Ovary (tissue), 9 donors: Measurements from ENCODE around the gene SNX21. TPM values are rescaled to one million over a fixed set of nuclear protein-coding genes. Genes with fewer than 3 reads are reported as not detected.

Experiments
- DNase-seq, 5 donors: peaks; one replicate each; pipeline ENCODE4 v3.0.0-alpha.2; 2019 to 2020
- H3K27ac ChIP-seq, 2 donors: fragments of 200-600 bp; one replicate each; pipeline versions ENCODE4 v1.5.1 to v1.8.0; 2019 to 2022
- H3K27me3 ChIP-seq: fragments of 200-600 bp; one replicate; pipeline ENCODE4 v1.8.0; 2022
- H3K36me3 ChIP-seq: fragments of 200-600 bp; sonication (generic); one replicate; pipeline ENCODE4 v1.5.1; 2019
- H3K4me1 ChIP-seq: one replicate; pipeline ENCODE4 v1.8.1; 2013; ENCODE audit warnings: mild to moderate bottlenecking, moderate library complexity; ENCODE audit not compliant: insufficient read depth
- H3K4me3 ChIP-seq: fragments of 200-600 bp; sonication (generic); one replicate; pipeline ENCODE4 v1.5.1; 2017
- H3K9me3 ChIP-seq, 2 donors: fragments of 200-600 bp in 1 of 2; sonication (generic) in 1 of 2; one replicate each; pipeline versions ENCODE4 v1.5.1 to v1.8.1; 2013 to 2019; ENCODE audit warnings: mild to moderate bottlenecking in 1 of 2, moderate library complexity in 1 of 2
- CTCF ChIP-seq, 3 donors: fragments of 450-650 bp in 2 of 3; fragments of 200-600 bp in 1 of 3; IDR thresholded peaks; one replicate each; pipeline versions ENCODE4 v1.5.1 to v1.8.0; 2016 to 2022; ENCODE audit warnings: antibody characterized with exemption in 3 of 3, mild to moderate bottlenecking in 1 of 3
- EP300 ChIP-seq: sonication (generic); formaldehyde crosslinking; IDR thresholded peaks from one replicate; pipeline ENCODE4 v1.6.1; 2017; ENCODE audit warnings: antibody characterized with exemption
- POLR2A ChIP-seq: fragments of 450-650 bp; IDR thresholded peaks from one replicate; pipeline ENCODE4 v1.6.1; 2017; ENCODE audit warnings: antibody characterized with exemption, mild to moderate bottlenecking, moderate library complexity
- WGBS, 3 donors: extraction: QIAGEN DNeasy Blood & Tissue Kit in 1 of 3; methylation state at CpG; one replicate each; pipeline versions ENCODE4 v1.1.5 to v1.1.7; 2013 to 2017; 5-methylcytosine and 5-hydroxymethylcytosine counted together
- intact Hi-C, 4 donors: fragments of 100-400 bp; cut with DNase I; formaldehyde crosslinking; loops; one replicate each; pipeline versions ENCODE4 v1.11.0 to v1.15.1; 2022 to 2023
- polyA plus RNA-seq, 2 donors: library from polyadenylated mRNA; stranded (reverse); fragments of 200-250 nt in 1 of 2; fragments of 350-450 nt in 1 of 2; fragmentation: Illumina TruSeq in 1 of 2; extraction: RNeasy Lipid Tissue Mini Kit (QIAGEN cat#74804) in 1 of 2; gene quantifications; one replicate each; pipeline ENCODE4 v1.2.3, GENCODE V29; 2013 to 2014
- total RNA-seq, 7 donors: library from RNA; depleted of rRNA in 2 of 7; stranded (reverse); fragments of >200 nt in 2 of 7; fragmentation: NEBNext Ultra II Directional in 3 of 7; extraction: Animal tissue kit (Norgen Biotek cat#: 25700) in 3 of 7; gene quantifications; one replicate each; pipeline versions ENCODE4 v1.1.0 to v1.2.4, GENCODE V29; 2016 to 2023
- donor health status: DM: no; HTN: no; CAD: no; lungs with moderate emphysema.
- donor health status: DM: no; HTN: no; CAD: no.
- donor health status: Bipolar disorder and iron deficiency.
- donor health status: DM: yes; HTN: yes; CAD: no.
- donor health status: DM: no; HTN: no; CAD: no.
- donor health status: DM: yes; HTN: yes; CAD: no.

SNX21 gene
- total and polyA plus RNA-seq, 9 donors: 18.2 to 90.1 (median 68.9) TPM

- DNase-seq: peak in 1 of 5 donors; percentile 22
- Histone ChIP-seq H3K9me3 (no peaks in the 10 kb centered on the region), H3K4me1 (peaks cover 8% of the 10 kb centered on the region), H3K27me3 (no peaks in the 10 kb centered on the region), H3K4me3 (no peak overlapping the region), H3K36me3 (no peaks in the 10 kb centered on the region), H3K27ac (no peak overlapping the region)
- TF ChIP-seq EP300 (no peak), POLR2A (no peak)
- 64 to 76% (median 70%) methylated on average over 7 of the region's 7 CpGs for WGBS, 3 donors
- intact Hi-C loops: no loop called here
These were observed 27.1 kb downstream of the SNX21 start for GRCh38 chr20:45860560-45861220.

DNA sequence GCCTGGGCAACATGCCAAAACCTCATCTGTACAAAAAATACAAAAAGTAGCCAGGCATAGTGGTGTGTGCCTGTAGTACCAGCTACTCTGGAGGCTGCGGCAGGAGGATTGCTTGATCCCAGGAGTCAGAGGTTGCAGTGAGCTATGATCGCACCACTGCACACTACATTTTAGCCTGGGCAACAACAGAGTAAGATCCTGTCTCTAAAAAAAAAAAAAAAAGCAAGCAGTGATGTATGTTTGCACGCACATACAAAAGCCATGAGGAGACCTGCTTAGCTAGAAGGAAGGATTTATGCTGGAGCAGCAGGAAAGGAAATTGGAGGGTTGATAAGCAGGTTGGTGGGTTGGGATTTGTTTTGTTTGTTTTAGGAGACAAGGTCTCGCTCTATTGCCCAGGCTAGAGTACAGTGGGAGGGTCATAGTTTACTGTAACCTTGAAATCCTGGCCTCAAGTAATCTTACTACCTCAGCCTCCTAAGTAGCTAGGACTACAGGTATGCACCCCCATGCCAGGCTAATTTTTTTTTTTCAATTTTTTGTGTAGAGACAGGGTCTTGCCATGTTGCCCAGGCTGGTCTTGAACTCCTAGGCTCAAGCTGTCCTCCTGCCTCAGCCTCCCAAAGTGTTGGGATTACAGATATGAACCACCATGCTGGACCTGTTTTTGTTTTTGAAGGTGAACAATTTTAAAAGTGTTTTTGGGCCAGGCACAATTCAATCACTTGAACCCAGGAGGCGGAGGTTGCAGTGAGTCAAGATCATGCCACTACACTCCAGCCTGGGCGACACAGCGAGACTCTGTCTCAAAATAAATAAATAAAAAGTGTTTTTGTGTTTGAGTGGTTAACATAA is 27.8 kb downstream of the SNX21 start:
- Histone ChIP-seq H3K4me3 (no peak overlapping the region), H3K9me3 (no peaks in the 10 kb centered on the region), H3K27me3 (no peaks in the 10 kb centered on the region), H3K36me3 (no peaks in the 10 kb centered on the region), H3K4me1 (peaks cover 3% of the 10 kb centered on the region), H3K27ac (no peak overlapping the region)
- TF ChIP-seq POLR2A (no peak), EP300 (no peak), CTCF (IDR thresholded peaks at IDR 0.05) (no peak)
- intact Hi-C loops: no loop called here
- DNase-seq: no peak
- WGBS, 3 donors: 88 to 93% (median 89%) methylated on average over 7 of the region's 7 CpGs

- H3K27me3 ChIP-seq: no peaks in the 10 kb centered on the region
- peaks cover 1% of the 10 kb centered on the region for H3K4me1 ChIP-seq
- intact Hi-C loops: no loop called here
- no peak overlapping the region for H3K4me3 ChIP-seq
- no peaks in the 10 kb centered on the region for H3K36me3 ChIP-seq
- 85 to 90% (median 87%) methylated on average over 7 of the region's 7 CpGs for WGBS, 3 donors
- DNase-seq: peak in 1 of 5 donors; percentile 4
- H3K9me3 ChIP-seq: no peaks in the 10 kb centered on the region
- no peak overlapping the region for H3K27ac ChIP-seq
- TF ChIP-seq CTCF (IDR thresholded peaks at IDR 0.05) (no peak), EP300 (no peak), POLR2A (no peak)
These were observed 30.2 kb downstream of the SNX21 start for GRCh38 chr20:45863543-45864470.

GRCh38 chr20:45866454-45866853 is 32.9 kb downstream of the SNX21 start:
- H3K27me3 ChIP-seq: no peaks in the 10 kb centered on the region
- no peaks in the 10 kb centered on the region for H3K36me3 ChIP-seq
- 91 to 94% (median 92%) methylated on average over 5 of the region's 5 CpGs for WGBS, 3 donors
- TF ChIP-seq CTCF (IDR thresholded peaks at IDR 0.05) (no peak), POLR2A (no peak), EP300 (no peak)
- H3K4me3 ChIP-seq: no peak overlapping the region
- peaks cover 1% of the 10 kb centered on the region for H3K4me1 ChIP-seq
- peak overlapping the region in 1 of 2 donors; percentile 69 for H3K27ac ChIP-seq
- peak in 1 of 5 donors; percentile 9 for DNase-seq
- H3K9me3 ChIP-seq: no peaks in the 10 kb centered on the region
- intact Hi-C loops: no loop called here
